NB4 (cell line): ENCODE data around the gene THADA.

Experiments
- POLR2A ChIP-seq: IDR thresholded peaks from 2 replicates; pipeline ENCODE4 v1.6.1; 2011; ENCODE audit warnings: mild to moderate bottlenecking; ENCODE audit not compliant: insufficient read length; ENCODE audit errors: extremely low read depth
- TF ChIP-seq, protein P1 (sequence below): IDR thresholded peaks from 2 replicates; pipeline ENCODE4 v1.6.1; 2011; ENCODE audit warnings: low read depth, low read length
- TF ChIP-seq, protein P2 (sequence below): IDR thresholded peaks from one replicate; pipeline ENCODE4 v1.5.1; 2012; ENCODE audit warnings: low read depth, low read length

DNA sequence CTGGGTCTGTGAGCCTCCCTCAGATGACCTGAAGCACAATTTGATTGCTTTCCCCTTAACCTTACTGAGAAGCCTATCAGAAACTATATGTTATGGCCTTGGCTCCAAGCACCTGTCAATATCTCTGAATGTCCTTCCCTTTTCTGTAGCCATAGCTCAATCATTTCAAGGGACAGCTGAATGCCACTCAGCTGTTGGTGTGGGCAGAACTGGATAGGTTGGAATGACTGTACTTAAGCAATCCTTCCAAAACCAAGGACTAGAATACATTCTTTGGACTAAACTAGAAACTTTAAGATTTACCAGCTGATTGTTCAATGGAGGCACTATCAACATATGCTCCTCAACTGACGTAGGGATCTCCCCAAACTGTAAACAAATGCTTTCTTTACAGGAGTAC lies 159.4 kb downstream of the THADA start:
- TF ChIP-seq, protein P1, sequence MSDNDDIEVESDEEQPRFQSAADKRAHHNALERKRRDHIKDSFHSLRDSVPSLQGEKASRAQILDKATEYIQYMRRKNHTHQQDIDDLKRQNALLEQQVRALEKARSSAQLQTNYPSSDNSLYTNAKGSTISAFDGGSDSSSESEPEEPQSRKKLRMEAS: no peak
- TF ChIP-seq, protein P2, sequence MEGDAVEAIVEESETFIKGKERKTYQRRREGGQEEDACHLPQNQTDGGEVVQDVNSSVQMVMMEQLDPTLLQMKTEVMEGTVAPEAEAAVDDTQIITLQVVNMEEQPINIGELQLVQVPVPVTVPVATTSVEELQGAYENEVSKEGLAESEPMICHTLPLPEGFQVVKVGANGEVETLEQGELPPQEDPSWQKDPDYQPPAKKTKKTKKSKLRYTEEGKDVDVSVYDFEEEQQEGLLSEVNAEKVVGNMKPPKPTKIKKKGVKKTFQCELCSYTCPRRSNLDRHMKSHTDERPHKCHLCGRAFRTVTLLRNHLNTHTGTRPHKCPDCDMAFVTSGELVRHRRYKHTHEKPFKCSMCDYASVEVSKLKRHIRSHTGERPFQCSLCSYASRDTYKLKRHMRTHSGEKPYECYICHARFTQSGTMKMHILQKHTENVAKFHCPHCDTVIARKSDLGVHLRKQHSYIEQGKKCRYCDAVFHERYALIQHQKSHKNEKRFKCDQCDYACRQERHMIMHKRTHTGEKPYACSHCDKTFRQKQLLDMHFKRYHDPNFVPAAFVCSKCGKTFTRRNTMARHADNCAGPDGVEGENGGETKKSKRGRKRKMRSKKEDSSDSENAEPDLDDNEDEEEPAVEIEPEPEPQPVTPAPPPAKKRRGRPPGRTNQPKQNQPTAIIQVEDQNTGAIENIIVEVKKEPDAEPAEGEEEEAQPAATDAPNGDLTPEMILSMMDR: no peak
- no peak for TF ChIP-seq POLR2A
